Stimulated activated CD8-positive, alpha-beta memory T cell treated with anti-CD3 and anti-CD28 coated beads, Interleukin-4, amount 100 ng/mL, for 48 hours (primary cell): ENCODE measurements around the gene DCAF15.

Experiments
- DNase-seq: peaks from one replicate; pipeline ENCODE4 v3.0.0-alpha.2; 2020

The DCAF15 gene

DNA sequence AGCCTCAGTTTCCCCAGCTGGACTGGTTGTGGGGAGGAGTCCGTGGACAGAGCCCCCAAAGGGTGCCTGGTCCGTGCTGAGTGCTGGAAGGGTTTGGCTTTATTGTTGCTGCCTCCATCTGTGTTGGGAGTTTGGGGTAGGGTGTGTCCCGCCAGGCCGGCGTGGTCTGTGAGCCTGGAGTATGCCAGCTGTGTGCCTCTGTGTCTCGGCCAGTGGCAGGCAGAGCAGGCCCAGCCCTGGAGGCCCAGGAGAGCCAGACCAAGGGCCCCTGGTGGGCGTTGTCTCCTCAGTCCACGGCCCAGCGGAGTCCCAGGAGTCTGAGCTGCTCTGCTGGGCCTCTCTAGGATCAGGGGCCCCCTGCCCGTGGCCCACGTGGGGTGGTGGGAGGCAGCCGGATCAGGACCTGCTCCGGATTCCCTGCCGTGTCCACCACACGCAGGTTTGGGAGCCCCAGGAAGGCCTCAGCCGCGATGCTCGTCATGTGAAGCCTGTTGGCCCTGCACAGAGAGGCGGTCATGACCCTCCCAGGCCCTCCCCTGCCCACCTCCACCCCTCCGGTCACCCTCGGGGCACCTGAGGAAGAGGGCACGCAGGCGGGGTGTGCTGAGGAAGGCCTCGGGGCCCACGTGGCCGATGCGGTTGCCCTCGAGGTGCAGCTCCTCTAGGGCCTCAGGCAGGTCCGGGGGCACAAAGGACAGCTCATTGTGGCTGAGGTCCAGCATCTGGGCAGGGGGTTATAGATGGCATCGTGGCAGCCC lies 20.7 kb upstream of the DCAF15 start:
- DNase-seq, result no peak

DNA sequence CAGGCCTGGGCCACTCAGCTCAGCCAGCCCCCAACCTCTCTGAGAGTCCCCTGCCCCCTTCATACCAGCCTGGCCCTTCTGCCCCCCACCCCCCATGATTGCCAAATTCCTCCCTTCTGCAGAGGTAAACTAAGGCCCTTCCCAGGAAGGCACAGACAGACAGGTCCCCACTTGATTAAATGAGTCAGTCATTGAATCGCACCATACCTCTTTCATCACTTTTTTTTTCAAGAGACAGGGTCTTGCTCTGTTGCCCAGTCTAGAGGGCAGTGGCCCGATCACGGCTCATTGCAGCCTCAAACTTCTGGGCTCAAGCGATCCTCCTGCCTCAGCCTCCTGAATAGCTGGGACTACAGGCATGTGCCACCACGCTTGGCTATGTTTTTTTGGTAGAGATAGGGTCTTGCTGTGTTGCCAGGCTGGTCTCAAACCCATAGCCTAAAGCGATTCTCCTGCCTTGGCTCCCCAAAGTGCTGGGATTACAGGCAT lies 20.1 kb upstream of the DCAF15 start:
- no peak for DNase-seq

DNA sequence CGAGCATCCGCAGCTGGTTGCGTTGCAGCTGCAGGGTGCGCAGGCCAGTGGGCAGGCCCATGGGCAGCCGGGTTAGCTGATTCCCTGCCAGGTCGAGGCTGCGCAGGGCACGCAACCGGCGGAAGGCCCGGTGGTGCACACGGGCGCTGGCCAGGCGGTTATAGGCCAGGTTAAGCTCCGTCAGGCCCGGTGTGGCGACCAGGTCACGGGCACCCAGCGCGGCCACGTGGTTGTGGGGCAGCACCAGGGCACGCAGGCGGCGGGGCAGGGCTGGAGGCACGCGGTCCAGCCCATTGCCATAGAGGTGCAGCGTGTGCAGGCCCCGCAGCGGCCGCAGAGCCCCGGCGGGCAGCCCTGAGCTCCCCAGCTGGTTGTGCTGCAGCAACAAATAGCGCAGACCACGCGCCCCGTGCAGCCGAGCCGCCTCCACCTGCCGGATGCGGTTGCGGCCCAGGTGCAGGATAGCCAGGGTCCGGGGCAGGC lies 19.4 kb upstream of the DCAF15 start:
- no peak for DNase-seq

DNA sequence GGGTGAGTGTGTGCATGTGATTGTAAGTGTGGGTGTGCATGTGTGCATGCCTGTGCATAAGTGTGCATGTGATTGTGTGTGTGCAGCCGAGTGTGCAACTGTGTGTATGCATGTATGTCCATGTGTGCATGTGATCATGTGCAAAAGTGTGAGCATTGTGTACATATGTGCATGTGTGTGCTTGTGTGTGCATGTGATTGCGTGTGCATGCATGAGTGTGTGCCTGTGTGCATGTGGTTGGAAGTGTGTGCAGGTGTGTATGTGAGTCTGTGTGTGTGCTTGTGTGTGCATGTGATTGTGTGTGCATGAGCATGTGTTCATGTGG lies 17.6 kb upstream of the DCAF15 start:
- DNase-seq, result no peak

DNA sequence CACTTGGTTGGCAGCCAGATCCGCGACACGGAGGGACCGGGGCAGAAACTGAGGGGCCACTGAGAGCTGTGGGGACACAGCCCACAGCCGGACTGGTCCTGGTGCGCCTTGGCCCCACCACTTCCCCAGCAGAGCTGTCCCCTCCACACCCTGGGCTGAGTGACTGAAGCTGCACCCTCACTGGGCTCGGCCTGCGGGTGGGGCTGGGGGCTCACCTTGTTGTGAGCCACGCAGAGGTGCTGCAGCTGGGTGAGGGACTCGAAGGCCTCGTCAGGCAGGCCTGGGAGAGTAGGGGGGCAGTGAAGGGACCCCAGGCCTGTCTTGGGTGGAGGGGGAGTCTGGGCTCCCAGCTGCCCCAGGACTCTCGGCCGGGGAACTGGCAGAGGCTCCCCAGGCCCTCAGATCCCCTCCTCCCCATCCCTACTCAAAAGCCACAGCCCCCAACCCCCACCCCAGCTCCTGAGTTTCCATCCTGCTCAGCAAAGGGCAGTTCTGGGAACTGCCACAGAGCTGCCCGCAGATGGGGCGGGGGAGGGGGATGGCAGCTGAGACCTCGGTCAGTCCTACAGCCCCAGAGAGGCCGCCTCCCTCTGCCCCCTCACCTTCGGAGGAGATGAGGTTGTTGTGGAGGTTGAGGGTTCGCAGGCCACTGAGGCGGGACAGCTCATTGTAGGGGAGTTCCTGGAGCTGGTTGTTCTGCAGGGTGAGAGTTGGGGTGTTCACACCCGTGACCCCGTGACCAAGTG lies 16.4 kb upstream of the DCAF15 start:
- DNase-seq, result no peak

DNA sequence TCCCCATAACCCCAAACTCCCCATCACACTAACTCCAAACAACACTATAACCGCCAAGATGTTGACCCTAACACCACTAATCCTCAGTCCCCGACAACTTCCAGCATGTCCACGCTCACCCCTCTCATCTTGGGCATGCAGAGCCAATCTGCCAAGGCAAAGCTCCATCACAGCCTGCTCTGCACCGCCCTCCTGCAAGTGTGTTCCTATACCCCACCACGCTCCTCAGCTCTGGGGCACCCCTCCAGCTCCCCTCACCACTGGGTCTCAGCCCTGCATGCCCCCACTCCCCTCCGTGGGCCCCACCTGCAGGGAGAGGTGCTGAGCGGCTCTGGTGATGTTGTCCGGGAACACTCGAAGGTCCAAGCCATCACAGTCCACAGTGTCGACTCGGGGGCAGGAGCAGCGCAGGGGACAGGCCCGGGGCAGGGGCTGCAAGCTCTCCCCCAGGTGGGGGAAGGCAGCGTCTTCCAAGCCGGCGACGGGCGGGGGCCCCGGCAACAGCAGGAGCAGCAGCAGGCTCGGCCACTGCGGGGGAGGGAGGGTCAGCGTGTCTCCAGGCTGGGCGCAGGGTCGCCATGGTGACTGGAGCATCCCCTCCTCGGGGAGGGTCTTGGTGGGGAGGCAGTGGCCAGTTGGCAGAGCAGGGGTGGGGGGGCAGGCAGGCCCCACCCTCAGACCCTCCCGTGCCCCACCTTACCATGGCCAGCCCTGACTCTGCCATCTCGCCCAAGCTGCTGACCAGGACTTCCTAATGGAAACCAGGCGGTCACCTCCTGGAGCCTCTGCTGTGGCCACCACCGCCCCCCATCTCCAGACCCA lies 14.6 kb upstream of the DCAF15 start:
- DNase-seq, result no peak

DNA sequence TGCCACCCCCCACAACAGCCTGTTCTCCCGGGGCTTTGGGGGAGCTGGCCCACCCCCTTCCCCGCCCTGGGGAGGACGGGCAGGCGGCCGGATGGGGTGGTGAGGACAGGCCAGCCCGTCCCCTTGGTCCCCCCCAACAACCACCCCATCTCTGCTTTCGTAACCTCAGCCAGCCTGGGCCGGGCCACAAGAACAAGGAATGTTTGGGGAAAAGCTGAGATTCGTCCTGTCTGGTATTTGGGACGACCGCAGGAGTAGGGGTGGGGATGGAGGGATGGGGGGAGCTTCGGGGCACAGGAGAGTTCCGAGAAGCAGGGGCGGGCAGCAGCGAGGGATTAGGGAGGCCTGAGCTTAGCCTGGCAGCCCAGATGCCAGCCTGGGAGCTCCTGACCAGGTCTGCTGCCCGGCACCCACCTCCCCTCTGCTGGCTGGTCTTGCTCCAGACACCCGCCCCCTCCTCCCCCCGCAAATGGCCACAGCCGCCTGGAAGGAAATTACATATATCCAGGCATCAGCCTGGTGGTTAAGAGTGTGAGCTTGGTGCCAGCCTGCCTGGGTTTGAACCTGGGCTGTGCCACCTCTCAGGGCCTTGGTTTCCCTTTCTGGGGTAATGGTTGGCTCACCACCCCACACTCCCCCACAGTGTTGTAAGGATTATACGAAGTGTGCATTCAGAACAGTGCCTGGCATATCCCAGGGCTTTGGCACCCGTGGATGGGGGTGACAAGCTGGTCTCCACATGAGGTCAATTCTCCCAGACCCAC lies 13.8 kb upstream of the DCAF15 start, which contains the start of gene PODNL1:
Gene PODNL1, minus strand, starts transcription at position 117 of the 764 bp plus-strand sequence. CDS start 236 bp downstream, outside the sequence.
- DNase-seq, result no peak

DNA sequence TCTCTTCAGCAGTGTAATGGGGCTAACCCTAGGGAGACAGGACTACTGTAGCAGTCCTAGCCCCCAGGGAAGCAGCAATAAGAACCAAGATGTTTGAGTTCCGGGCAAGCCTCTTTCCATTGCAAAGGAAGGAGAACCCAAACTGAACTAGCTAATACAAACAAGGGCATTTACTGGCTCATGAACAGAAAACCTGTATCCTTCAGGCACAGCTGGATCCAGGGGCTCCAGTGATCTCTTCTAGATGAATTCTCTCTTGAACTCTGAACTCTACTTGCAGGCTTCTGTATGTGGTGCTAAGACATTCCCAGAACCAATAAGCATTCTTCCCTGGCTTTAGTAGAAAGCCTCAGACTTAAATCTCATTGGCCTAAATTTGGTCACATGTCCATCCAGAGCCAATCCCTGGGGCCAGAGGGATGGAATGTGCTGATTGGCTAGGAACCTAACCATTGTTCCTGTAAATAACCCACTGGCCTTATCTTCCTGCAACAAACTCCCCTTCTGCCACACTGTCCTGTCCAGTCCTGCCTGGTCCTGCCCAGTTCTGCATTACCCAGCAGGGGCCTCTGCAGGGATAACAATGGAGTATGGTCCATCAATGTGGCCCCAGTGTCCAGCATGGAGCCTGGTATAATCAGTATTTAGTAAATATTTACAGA lies 10.2 kb upstream of the DCAF15 start:
- no peak for DNase-seq

DNA sequence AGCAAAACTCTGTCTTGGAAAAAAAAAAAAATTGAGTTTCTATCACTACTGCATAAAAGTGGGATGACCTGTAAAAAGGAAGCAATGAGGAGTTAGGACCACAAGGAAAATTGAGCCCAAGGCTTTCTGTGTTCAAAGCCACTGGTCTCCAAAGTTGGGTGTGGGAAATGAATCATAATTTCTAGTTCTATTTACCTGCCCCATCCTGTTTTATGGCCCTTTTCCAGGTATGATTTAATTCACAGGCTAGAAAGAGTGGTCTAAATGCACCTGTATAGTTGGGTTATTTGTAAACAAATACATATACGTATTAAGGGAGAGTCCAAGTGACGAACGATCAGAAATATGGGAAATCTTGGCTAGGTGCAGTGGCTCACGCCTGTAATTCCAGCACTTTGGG lies 5.9 kb upstream of the DCAF15 start:
- DNase-seq, result no peak

DNA sequence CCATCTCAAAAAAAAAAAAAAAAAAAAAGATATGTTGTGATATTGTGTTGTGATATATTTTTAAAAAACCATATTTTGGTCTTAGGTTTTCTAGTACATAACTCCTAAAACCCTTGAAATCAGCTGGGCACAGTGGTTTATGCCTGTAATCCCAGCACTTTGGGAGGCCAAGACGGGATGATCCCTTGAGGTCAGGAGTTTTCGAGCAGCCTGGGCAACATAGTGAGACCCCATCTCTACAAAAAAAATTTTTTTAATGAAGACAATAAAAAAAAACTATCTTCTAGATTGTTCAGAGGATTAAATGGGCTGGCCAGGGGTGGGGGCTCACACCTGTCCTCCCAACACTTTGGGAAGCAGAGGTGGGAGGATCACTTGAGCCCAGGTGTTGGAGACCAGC lies 1.3 kb upstream of the DCAF15 start:
- no peak for DNase-seq

DNA sequence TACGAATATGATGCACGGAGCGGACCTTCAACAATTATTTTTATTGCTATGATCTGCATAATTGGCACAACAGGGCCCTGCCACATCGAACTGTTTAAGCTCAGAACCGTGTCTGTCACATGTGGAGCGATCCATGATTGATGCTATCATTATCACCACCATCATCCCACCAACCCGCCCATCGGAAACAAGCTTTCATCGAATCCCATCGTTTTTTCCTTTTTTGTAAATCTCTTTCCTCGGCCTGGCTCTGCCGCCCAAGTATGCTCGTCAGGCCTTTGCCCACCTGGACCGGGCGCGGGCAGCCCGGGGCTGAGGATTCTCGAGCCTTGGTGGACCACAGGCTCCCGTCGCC lies 533 bp upstream of the DCAF15 start:
- no peak for DNase-seq

DNA sequence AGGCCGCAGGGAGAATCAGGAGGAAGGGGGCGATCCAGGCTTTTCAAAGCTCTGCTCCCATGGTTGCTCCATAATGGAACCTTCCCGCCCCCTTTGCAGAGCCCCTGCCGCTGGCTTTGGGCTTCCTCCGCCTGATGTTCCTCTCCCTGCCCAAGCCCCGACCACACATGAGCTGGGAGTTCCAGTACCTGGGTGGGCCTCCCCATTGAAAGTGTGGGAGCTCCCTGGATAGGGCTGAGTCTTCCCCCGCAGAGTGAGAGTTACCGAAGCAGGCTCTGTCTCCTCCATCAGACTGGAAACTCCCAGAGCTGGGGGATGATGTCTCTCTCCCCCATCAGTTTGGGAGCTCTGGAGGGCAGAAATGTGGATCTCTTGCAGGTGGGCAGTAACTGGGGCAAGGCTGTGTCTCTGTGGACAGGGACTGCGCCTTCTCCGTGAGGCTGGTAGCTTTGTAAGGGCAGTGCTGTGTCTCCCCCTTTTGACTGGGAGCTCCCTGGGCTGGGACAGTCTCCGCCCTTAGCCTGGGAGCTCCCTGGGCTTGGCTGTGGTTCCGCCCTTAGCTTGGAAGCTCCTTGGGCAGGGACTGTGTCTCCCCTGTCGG lies 722 bp downstream of the DCAF15 start:
- DNase-seq, result peak; percentile 33

DNA sequence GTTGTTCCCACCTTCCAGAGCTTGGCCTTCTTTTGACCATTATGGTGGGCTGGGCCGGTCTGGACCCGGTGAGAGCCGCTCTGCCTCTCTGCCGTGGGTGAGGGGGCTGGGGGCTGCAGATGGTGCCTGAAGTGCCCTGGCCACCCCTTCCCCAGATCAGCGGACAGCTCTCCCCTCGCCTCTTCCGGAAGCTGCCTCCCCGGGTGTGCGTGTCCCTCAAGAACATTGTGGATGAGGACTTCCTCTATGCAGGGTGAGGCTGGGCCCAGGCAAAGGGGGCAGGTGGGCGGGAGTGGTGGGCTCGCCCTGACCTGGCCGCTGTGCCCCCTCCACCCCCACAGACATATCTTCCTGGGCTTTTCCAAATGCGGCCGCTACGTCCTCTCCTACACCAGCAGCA lies 1.9 kb downstream of the DCAF15 start:
- no peak for DNase-seq

DNA sequence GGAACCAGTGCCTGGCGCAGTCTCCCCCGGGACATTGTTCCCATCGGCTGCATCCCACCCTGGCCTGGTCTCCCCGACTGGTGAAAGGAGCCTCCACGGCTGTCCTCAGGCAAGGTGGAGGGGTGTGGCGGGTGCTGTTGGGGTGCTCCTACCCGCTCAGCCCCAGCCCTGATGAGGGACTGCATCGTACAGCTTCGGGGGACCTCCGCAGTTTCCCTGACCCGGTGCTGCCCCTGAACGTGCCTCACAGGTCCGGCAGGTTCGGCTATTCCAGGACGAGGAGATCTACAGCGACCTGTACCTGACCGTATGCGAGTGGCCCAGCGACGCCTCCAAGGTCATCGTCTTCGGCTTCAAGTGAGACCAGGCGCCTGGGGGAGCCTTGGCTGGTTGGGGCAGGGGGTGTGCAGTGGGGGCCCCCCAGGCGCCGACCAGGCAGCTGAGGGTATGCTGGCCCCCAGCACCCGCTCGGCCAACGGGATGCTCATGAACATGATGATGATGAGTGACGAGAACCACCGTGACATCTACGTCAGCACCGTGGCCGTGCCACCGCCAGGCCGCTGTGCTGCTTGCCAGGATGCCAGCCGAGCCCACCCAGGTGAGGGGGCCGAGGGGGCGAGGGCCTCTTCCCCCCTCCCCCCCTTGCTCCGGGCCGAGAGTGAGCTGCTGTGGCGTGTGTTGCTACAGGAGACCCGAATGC lies 3.5 kb downstream of the DCAF15 start:
- no peak for DNase-seq

DNA sequence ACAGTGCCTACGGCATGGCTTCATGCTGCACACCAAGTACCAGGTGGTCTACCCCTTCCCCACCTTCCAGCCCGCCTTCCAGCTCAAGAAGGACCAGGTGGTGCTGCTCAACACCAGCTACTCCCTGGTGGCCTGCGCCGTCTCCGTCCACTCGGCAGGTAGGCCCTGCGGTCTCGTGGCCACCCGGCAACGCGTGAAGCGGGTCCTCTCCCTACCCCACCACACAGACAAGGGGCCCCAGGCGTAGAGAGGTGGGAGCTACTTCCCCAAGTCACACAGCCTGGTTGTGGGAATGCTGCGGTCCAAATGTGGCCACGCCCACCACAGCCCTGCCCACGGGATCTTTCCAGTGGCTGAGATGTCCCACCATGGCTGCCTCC lies 4.0 kb downstream of the DCAF15 start:
- no peak for DNase-seq

DNA sequence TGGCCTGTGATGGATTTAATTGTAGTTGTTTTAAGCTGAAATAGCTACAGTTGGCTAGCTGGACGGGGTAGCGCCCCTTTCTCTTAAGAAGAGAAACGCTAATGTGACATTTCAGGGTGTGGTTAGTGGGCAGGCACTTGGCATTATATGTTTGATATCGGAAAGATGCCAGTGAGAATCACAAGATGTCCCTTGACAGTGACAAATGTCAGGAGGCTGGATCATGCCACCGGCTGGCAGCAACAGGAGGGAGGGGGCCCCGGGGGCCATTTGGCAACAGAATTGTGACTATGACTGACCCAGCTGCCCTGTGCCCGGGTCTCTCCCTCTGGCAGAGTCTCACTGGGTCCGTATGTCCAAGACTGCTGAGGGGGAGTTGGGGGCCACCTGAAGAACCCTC lies 4.7 kb downstream of the DCAF15 start:
- no peak for DNase-seq

DNA sequence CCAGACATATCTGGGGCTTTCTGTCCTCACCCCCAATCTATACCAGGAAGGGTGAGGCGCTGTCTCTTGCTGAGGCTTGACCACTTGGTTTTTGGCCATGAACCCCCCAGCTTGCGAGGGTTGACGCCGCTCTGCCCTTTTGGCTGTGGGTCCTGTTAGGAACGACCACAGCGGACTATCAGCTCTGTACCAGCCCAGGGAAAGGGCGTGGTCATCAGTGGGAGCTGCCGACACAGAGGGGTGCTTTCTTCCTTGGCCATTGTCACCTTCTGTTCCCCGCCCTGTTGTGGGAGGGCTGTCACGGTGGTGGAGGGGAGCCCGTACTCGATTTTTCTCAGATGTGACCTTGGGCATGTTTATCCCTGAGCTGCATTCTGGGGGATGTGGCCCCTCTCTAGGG lies 5.7 kb downstream of the DCAF15 start:
- DNase-seq, result no peak

DNA sequence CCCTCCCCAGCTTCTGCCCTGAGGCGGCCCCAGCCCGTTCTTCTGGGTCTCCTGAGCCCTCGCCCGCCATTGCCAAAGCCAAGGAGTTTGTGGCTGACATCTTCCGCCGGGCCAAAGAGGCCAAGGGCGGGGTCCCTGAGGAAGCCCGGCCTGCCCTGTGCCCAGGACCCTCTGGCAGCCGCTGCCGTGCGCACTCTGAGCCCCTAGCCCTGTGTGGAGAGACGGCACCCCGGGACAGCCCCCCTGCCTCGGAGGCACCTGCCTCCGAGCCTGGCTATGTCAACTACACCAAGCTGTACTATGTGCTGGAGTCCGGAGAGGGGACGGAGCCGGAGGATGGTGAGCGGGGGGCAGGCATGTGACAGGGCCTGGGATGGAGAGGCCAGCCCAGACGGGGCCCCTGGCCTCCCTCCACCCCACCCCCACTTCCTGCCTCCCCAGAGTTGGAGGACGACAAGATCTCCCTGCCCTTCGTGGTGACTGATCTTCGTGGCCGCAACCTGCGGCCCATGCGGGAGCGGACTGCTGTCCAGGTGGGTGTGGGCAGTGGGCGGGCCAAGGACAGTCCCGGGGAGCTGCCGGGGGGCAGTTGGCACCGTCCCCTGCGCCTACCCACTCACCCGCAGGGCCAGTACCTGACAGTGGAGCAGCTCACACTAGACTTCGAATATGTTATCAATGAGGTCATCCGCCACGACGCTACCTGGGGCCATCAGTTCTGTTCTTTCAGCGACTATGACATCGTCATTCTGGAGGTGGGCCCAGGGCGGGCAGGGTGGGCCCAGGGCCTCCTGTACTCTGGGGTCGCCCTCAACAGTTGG lies 7.0 kb downstream of the DCAF15 start:
- DNase-seq, result no peak

DNA sequence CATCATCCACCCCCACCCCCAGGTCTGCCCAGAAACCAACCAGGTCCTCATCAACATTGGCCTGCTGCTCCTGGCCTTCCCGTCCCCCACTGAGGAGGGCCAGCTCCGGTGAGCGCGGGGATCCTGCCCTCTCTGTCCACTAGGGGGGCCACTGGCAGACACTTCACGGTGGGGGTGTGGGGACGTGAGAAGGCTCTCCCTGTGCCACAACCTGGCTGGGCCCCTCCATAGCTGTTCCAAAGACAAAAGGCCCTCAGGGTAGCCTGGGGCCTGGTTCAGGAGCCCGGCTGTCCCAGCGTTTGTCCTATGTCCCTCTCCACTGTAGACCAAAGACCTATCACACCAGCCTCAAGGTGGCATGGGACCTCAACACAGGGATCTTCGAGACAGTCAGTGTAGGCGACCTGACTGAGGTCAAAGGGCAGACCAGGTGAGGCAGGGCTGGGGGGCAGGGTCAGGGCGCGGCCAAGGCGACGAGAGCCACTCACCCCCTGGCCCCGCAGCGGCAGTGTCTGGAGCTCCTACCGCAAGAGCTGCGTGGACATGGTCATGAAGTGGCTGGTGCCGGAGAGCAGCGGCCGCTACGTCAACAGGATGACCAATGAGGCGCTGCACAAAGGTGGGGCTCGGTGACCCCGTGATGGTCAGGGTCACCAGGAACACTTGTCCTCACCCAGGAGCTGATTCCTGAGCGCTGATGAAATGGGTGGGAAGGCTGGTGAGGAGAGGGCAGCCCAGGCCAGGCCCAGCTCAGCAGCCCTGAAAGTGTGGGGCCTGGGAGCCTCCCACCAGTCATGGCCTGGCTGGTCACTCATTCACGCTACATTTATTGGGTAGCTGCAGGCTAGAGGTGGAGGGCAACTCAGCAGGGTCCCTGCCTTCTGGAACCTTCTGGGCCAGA lies 7.9 kb downstream of the DCAF15 start:
- DNase-seq, result peak; percentile 50
